Colon (tissue), 2 donors: ENCODE results near the gene KCNQ1.

Source experiments
- FAIRE-seq: peaks from 2 replicates; lab custom pipeline; 2012; peaks lifted over from hg19 to GRCh38; lab: Jason Lieb, UNC
- donor health status: control.
- donor health status: control.

The KCNQ1 gene

GRCh38 chr11:2838676-2839294 lies 394.0 kb downstream of the KCNQ1 start:
- no peak for FAIRE-seq

- FAIRE-seq: no peak
Observed at GRCh38 chr11:2839395-2839943, 394.7 kb downstream of the KCNQ1 start.

GRCh38 chr11:2841411-2842190 lies 396.8 kb downstream of the KCNQ1 start:
- no peak for FAIRE-seq

- FAIRE-seq: no peak
Observed at GRCh38 chr11:2842876-2843275, 398.1 kb downstream of the KCNQ1 start.

GRCh38 chr11:2843551-2843950 lies 398.7 kb downstream of the KCNQ1 start:
- FAIRE-seq: no peak

GRCh38 chr11:2844116-2844842 lies 399.5 kb downstream of the KCNQ1 start:
- no peak for FAIRE-seq

- FAIRE-seq: no peak
Observed at GRCh38 chr11:2844996-2845395, 400.2 kb downstream of the KCNQ1 start.

- FAIRE-seq: no peak
Observed at GRCh38 chr11:2846056-2846455, 401.2 kb downstream of the KCNQ1 start.

GRCh38 chr11:2846470-2846869 lies 401.7 kb downstream of the KCNQ1 start:
- FAIRE-seq: no peak

GRCh38 chr11:2847561-2847960 lies 402.8 kb downstream of the KCNQ1 start:
- no peak for FAIRE-seq

GRCh38 chr11:2848497-2848896 lies 403.7 kb downstream of the KCNQ1 start:
- FAIRE-seq: no peak

- no peak for FAIRE-seq
Observed at GRCh38 chr11:2849994-2850770, 405.4 kb downstream of the KCNQ1 start.

GRCh38 chr11:2853401-2853800 lies 408.6 kb downstream of the KCNQ1 start:
- FAIRE-seq: no peak

GRCh38 chr11:2853997-2854560 lies 409.3 kb downstream of the KCNQ1 start:
- no peak for FAIRE-seq

GRCh38 chr11:2855162-2855561 lies 410.4 kb downstream of the KCNQ1 start:
- FAIRE-seq: no peak

- FAIRE-seq: no peak
Observed at GRCh38 chr11:2857276-2857675, 412.5 kb downstream of the KCNQ1 start.

- FAIRE-seq: no peak
Observed at GRCh38 chr11:2857918-2858317, 413.1 kb downstream of the KCNQ1 start.

GRCh38 chr11:2858995-2859698 lies 414.3 kb downstream of the KCNQ1 start:
- no peak for FAIRE-seq

- FAIRE-seq: no peak
Observed at GRCh38 chr11:2859699-2860037, 414.9 kb downstream of the KCNQ1 start.

GRCh38 chr11:2860636-2861035 lies 415.8 kb downstream of the KCNQ1 start:
- FAIRE-seq: no peak
